GM04504 (cell line): ENCODE data around the gene ATP6V0D1.
"Not testable (repeated sequence)": the region's sequence is repeated elsewhere in the genome, so short reads cannot be mapped to it uniquely, and the experiment has no call there.

ENCODE experiments used
- DNase-seq: peaks from one replicate; pipeline ENCODE4 v3.0.0-alpha.2; 2012; ENCODE audit warnings: low read depth

Gene ATP6V0D1

GRCh38 chr16:67428146-67428731 lies 52.7 kb downstream of the ATP6V0D1 start:
- peak; percentile 24 for DNase-seq

DNA sequence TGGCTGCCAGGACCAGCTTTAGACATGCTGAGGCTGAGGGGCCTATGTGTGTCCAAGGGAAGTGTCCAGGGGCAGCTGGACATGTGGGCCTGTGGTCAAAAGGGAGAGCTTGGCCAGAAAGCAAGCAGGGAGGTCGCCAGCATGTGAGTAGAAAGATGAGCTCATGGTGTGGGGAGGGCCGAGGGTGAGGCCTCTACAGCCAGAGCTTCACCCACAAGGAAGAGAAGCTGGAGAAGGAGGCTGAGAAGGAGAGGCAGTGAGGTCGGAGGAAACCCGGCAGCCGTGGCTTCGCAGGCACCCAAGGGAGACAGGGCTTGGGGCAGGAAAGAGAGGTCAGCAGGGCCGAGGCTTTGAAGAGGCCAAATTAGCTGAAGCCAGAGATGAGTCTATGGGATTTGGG lies 54.0 kb downstream of the ATP6V0D1 start:
- no peak for DNase-seq

DNA sequence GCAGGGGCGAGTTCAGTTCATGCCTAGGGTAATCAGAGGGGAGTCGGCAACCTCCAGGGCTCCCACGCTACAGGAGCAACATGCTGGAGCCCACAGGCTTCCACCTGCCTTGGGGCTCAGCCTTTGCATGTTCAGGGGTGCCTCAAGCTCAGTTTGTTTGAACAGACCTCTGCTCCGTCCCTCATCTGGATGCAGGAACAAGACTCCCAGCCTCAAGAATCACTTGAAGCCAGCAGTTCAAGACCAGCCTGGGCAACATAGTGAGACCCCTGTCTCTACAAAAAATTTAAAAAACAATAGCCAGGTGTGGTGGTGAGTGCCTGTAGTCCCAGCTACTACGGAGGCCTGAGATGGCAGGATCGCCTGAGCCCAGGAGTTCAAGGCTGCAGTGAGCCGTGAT lies 54.9 kb downstream of the ATP6V0D1 start:
- no peak for DNase-seq

- DNase-seq = no peak
Observed at GRCh38 chr16:67425580-67425979, 55.4 kb downstream of the ATP6V0D1 start.

DNA sequence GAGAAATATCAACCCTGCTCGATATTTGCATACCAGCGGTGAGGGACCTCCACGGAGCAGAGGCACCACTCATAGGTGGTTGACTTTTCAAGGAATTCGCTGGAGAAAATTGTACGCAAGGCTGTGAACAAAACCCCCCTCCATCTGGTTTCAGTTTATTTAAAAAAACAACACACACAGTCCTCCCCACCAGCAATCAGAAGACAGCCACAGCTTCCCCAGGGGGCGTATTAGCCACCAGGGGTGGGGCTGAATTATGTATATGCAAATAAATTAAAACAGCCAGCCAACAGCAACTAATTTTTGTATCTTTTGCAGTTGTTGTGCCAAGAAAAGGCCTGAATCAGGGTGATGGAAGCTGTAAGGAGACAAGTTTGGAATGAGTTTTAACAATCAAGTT lies 55.9 kb downstream of the ATP6V0D1 start:
- DNase-seq = no peak

DNA sequence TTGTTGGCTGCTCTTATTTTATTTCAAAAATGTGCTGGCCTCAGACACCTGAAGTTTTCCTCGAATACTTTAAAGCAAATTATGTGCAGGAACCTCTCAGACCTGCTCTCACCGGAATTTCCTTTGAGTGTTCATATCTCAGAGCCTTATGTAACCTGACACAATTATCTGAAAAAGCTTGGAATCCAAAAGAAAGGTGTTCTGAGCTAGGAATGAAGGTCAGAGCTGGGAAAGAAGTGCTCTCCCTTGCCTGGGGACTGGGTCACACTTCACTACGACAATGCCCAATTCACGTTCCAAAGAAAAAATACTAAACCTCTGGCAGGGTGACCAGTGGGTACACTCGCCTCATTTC lies 56.7 kb downstream of the ATP6V0D1 start:
- no peak for DNase-seq

DNA sequence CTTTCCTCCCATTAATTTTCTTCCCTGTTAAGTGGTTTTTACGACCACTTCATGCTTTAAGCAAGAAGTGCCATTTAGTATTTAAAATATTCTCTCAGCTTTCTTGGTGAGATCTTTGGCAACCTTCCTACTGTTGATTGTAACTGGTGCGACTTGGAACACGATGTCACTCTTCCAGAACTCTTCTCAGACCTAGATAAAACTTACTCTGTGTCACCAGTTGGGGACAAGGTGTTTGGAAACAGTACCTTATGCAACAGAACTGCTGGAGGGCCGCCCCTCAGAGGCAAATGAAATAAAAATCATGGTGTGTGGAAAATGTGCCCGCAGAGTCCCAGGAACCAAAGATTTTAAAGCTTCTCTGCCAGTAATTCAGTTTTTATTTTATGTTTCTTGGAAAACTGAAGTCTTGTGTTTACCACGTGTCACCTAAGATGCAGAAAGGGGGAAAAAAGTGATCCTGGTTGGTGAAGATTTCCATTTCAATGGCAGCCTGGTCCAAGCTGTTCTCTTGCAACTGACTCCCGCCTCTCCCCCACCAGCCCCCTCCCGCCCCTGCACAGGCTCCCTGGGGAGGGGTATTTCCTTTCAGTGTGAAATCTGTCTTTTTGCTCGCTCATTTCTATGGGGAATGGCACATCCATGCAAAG lies 57.2 kb downstream of the ATP6V0D1 start:
- DNase-seq = no peak

DNA sequence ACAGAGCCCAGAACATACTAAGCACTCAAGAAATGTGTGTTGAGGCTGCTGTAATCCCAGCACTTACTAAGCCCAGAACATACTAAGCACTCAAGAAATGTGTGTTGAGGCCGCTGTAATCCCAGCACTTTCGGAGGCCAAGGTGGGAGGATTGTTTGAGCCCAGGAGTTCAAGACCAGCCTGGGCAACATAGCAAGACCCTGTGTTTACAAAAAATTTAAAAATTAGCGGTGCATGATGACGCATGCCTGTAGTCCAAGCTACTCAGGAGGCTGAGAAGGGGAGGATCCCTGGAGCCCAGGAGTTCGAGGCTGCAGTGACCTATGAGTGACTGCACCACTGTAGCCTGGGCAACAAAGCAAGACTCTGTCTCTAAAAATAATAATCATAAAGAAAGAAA lies 57.9 kb downstream of the ATP6V0D1 start:
- no peak for DNase-seq

DNA sequence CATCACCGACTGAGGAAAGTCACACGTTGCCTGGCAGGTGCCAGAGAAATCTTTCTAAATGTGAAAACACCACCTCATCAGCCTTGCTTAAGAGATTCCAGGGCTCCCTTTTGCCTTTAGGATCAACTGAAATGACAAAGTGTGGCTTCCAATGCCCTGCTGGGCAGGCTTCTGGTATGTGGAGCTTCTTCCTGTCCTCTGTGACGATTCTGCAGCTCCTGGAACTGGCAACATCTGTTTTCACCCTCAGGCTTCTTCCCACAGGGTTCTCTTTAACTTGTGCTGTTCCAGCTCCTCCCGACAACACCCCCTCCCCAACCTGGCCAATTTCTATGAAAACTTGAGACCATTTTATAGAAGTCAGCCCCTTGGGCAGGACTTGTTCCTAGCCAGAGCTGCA lies 59.9 kb downstream of the ATP6V0D1 start:
- DNase-seq = no peak

DNA sequence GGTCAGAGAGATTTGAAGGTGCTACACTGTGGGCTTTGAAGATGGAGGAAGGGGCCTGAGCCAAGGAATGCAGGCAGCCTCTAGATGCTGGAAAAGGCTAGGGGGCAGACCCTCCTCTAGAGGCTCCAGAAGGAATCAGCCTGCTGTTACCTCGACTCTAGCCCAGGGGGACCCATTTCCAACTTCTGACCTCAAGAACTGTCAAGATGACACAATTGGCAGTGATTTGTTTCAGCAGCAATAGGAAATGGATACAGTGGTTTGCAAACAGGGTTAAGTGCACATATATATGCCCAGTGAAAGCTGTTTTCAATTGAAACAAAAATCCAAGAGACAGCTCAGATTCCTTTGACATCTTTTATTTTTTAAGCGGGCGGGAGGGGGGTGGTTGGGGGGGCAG lies 61.0 kb downstream of the ATP6V0D1 start:
- no peak for DNase-seq

GRCh38 chr16:67419502-67419901 lies 61.5 kb downstream of the ATP6V0D1 start:
- DNase-seq = no peak

GRCh38 chr16:67417333-67418061 lies 63.5 kb downstream of the ATP6V0D1 start:
- DNase-seq = no peak

DNA sequence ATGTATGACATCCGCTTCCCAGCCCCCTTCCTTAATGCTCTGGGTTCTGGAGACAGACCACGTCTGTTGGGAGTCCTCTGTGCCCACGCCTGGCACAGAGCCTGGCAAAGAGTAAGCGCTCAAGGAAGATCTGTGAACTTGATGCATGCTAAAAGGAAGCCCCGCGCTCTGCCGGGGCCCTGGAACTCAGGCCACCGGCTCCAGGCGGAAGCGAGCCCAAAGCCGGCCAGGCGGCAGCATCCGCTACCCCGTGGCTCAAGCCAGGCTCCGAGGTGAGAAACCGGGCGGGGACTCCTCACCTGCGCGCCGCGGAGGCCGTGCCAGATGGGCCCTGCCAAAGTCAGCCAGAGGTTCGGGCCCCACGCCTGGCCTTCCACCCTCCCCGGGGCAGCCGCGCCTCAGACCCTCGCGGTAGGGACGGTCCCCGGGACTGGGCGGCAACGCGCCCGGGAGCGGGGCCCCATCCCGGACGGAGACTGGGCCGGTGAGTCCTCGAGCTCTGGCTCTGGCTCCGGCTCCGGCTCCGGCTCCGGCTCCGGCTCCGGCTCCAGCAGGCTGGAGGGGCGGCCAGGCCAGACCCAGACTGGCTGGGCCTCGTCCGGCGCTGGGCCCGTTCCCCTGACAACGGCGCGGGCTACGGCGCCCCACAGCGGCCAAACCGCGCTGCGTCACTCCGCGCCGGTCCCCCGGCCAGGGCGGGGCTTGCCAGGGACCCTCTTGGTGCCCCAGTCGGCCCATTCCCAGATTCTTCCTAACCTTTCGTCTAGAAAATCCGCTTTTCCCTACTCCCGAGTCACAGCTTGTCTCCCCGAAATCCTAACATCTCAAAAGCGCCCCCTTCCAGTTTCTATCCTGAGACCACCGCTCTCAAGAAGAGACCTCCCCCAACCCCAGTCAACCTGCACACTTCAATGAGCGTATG lies 64.8 kb downstream of the ATP6V0D1 start, which contains the start of gene ZDHHC1:
Gene ZDHHC1, minus strand, starts transcription at position 606 of the 922 bp plus-strand sequence. CDS start 8,702 bp downstream, outside the sequence.
- peak; percentile 36 for DNase-seq

- not testable (repeated sequence) for DNase-seq
Observed at GRCh38 chr16:67415421-67415820, 65.5 kb downstream of the ATP6V0D1 start.

DNA sequence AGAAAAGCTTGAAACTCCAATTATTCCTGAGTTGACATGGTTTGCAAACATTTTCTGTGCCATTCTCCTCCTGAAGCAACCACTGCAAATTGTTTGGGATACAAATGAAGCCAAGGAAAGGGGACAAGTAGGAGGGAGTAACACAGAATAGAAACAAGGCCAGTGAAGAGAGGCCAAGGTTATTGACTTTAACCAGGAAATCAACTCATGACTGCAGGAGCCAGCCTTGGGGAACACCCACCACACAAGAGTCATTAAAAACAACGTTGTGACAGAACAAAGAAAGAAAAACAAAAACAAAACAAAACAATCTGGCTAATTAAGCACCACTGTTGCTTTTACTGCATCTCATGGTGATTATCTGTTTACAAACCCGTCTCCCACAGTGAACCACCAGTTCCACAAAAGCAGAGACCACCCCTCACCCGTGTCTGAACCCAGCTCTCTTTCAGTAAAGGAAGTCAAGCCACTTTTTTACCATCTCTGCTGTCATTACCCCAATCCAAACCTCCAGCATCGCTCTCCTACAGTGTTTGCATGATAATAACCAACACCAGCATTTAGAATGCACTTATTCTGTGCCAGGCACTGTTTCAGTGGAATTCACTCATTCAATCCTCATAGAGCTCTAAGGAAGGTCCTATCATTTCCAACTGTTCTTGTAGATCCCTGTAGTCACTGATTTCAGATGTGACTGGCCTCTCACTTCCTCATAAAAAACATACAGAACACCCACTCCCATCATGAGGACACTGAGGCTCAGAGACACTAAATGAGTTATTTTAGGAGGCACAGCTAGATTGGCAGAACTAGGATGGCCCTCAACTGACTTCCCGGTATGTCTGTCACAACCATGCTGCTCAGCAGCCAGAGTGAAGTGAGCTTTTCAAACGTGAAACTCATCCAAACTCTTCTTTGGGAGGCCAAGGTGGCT lies 66.7 kb downstream of the ATP6V0D1 start:
- no peak for DNase-seq

- no peak for DNase-seq
Observed at GRCh38 chr16:67412294-67412693, 68.7 kb downstream of the ATP6V0D1 start.

DNA sequence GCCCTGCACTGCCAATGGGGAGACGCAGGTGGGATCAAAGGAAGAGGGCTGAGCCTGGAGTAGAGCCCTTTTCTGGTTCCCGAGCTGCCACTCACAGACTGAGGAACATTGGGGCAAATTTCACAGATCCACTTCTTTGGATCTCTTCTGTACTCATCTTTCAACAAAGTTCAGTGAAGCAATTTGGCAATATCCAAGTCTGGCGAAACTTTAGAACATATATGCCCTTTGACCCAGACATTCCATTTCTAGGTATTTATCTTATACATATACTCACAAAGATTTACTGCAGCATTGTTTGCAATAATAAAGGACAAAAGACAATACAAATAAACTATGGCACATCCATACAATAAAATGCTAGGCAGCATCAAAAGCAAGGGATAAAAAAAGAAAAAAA lies 69.6 kb downstream of the ATP6V0D1 start:
- no peak for DNase-seq

- no peak for DNase-seq
Observed at GRCh38 chr16:67409631-67410030, 71.3 kb downstream of the ATP6V0D1 start.

- no peak for DNase-seq
Observed at GRCh38 chr16:67407788-67408452, 73.0 kb downstream of the ATP6V0D1 start.

GRCh38 chr16:67407176-67407787 lies 73.7 kb downstream of the ATP6V0D1 start:
- no peak for DNase-seq
